GM23338 (cell line): ENCODE measurements around the gene KCNK5. TPM values are rescaled to one million over a fixed set of nuclear protein-coding genes. Genes with fewer than 3 reads are reported as not detected.

Source experiments
- ATAC-seq: fragments of 200-7000 bp; cut with Tn5 transposase; 3 replicates; pipeline ENCODE4 v1.9.1; 2020
- DNase-seq: peaks from one replicate; pipeline ENCODE4 v3.0.0-alpha.2; 2015; ENCODE audit warnings: low spot score
- H2AFZ ChIP-seq: fragments of 200-600 bp; sonication (generic); 2 replicates; pipeline ENCODE4 v1.8.0; 2016; ENCODE audit warnings: antibody characterized with exemption, mild to moderate bottlenecking, moderate library complexity
- H3F3A ChIP-seq: fragments of 200-600 bp; sonication (generic); replicated peaks from 2 replicates; pipeline ENCODE4 v1.8.0; 2017; ENCODE audit warnings: antibody characterized with exemption, mixed run types, low read depth
- H3K27ac ChIP-seq: fragments of 200-600 bp; sonication (generic); 2 replicates; pipeline ENCODE4 v1.6.1; 2016; ENCODE audit warnings: low read depth
- H3K27me3 ChIP-seq: fragments of 200-600 bp; sonication (generic); 2 replicates; pipeline ENCODE4 v1.8.0; 2016; ENCODE audit warnings: mild to moderate bottlenecking, mixed run types, moderate library complexity; ENCODE audit not compliant: insufficient read depth
- H3K36me3 ChIP-seq: fragments of 200-600 bp; sonication (generic); 2 replicates; pipeline ENCODE4 v1.8.0; 2016; ENCODE audit warnings: mild to moderate bottlenecking; ENCODE audit not compliant: insufficient read depth
- H3K4me1 ChIP-seq: fragments of 200-600 bp; sonication (generic); 2 replicates; pipeline ENCODE4 v1.8.0; 2016; ENCODE audit warnings: mild to moderate bottlenecking, moderate library complexity; ENCODE audit not compliant: insufficient read depth
- H3K4me2 ChIP-seq: fragments of 200-600 bp; sonication (generic); 2 replicates; pipeline ENCODE4 v1.7.1; 2017; ENCODE audit warnings: mixed run types
- H3K4me3 ChIP-seq: fragments of 200-600 bp; sonication (generic); 2 replicates; pipeline ENCODE4 v1.6.1; 2016; ENCODE audit warnings: mixed run types
- H3K79me2 ChIP-seq: fragments of 200-600 bp; sonication (generic); replicated peaks from 2 replicates; pipeline ENCODE4 v1.8.0; 2017; ENCODE audit warnings: mild to moderate bottlenecking; ENCODE audit not compliant: insufficient read depth
- H3K9me2 ChIP-seq: fragments of 200-600 bp; sonication (generic); 2 replicates; pipeline ENCODE4 v1.8.0; 2017; ENCODE audit not compliant: insufficient read depth
- H4K20me1 ChIP-seq: fragments of 200-600 bp; sonication (generic); replicated peaks from 2 replicates; pipeline ENCODE4 v1.8.0; 2017; ENCODE audit warnings: mild to moderate bottlenecking; ENCODE audit not compliant: insufficient read depth
- H3K27ac Mint-ChIP-seq: 2 replicates; pipeline ENCODE4 v1.8.0; 2020; ENCODE audit warnings: inconsistent platforms, mild to moderate bottlenecking, moderate library complexity, mixed read lengths
- H3K27me3 Mint-ChIP-seq: 3 replicates; pipeline ENCODE4 v1.8.0; 2022; ENCODE audit warnings: low read depth, mild to moderate bottlenecking, moderate library complexity, mixed read lengths, inconsistent platforms; ENCODE audit not compliant: insufficient read depth, poor library complexity
- H3K36me3 Mint-ChIP-seq: 3 replicates; pipeline ENCODE4 v1.8.0; 2021; ENCODE audit warnings: low read depth, mild to moderate bottlenecking, inconsistent platforms, moderate library complexity, mixed read lengths
- H3K4me1 Mint-ChIP-seq: 3 replicates; pipeline ENCODE4 v1.8.0; 2020; ENCODE audit warnings: mild to moderate bottlenecking, inconsistent platforms, mixed read lengths
- H3K4me3 Mint-ChIP-seq: 3 replicates; pipeline ENCODE4 v1.8.0; 2021; ENCODE audit warnings: moderate library complexity, mild to moderate bottlenecking, inconsistent platforms, mixed read lengths
- H3K9me3 Mint-ChIP-seq: 3 replicates; pipeline ENCODE4 v1.8.0; 2020; ENCODE audit warnings: moderate library complexity, mild to moderate bottlenecking, inconsistent platforms, mixed read lengths
- CREB1 ChIP-seq: fragments of 250-450 bp; sonication (Bioruptor Pico); IDR thresholded peaks from 2 replicates; pipeline ENCODE4 v1.5.0; 2020; ENCODE audit warnings: low read depth, mild to moderate bottlenecking, moderate library complexity
- CTCF ChIP-seq, 2 experiments: fragments of 200-600 bp in 1 of 2; sonication (generic) in 1 of 2; conservative IDR thresholded peaks; 2 replicates each; pipeline versions ENCODE4 v1.5.1 to v1.6.1; 2016 to 2017; ENCODE audit warnings: antibody characterized with exemption in 2 of 2, low read depth in 2 of 2, mild to moderate bottlenecking in 2 of 2, moderate library complexity in 1 of 2
- ETS1 ChIP-seq: IDR thresholded peaks from 2 replicates; pipeline ENCODE4 v1.6.1; 2016; ENCODE audit warnings: antibody characterized with exemption
- EZH2 ChIP-seq: fragments of 200-600 bp; sonication (generic); IDR thresholded peaks from one replicate; pipeline ENCODE4 v1.8.0; 2017; ENCODE audit warnings: antibody characterized with exemption, mild to moderate bottlenecking, low read depth; ENCODE audit not compliant: unreplicated experiment
- EZH2phosphoT487 ChIP-seq: fragments of 200-600 bp; sonication (generic); IDR thresholded peaks from one replicate; pipeline ENCODE4 v1.8.1; 2018; ENCODE audit warnings: antibody characterized with exemption; ENCODE audit not compliant: unreplicated experiment
- JUNB ChIP-seq: IDR thresholded peaks from one replicate; pipeline ENCODE4 v1.6.1; 2016; ENCODE audit warnings: antibody characterized with exemption; ENCODE audit not compliant: unreplicated experiment
- NANOG ChIP-seq: IDR thresholded peaks from 2 replicates; pipeline ENCODE4 v1.6.1; 2016; ENCODE audit warnings: antibody characterized with exemption, borderline replicate concordance
- POLR2AphosphoS5 ChIP-seq: IDR thresholded peaks from 2 replicates; pipeline ENCODE4 v1.6.1; 2016; ENCODE audit warnings: antibody characterized with exemption, low read depth
- REST ChIP-seq: IDR thresholded peaks from one replicate; pipeline ENCODE4 v1.6.1; 2018; ENCODE audit warnings: antibody characterized with exemption; ENCODE audit not compliant: unreplicated experiment
- STAT1 ChIP-seq: IDR thresholded peaks from one replicate; pipeline ENCODE4 v1.6.1; 2016; ENCODE audit warnings: antibody characterized with exemption; ENCODE audit not compliant: unreplicated experiment
- ZNF114 ChIP-seq: fragments of 250-450 bp; sonication (Bioruptor Pico); IDR thresholded peaks from 2 replicates; pipeline ENCODE4 v1.5.0; 2020; ENCODE audit warnings: mild to moderate bottlenecking, moderate library complexity
- ZNF331 ChIP-seq: fragments of 250-450 bp; sonication (Bioruptor Pico); IDR thresholded peaks from 2 replicates; pipeline ENCODE4 v1.5.0; 2020; ENCODE audit warnings: low read depth, mild to moderate bottlenecking, moderate library complexity
- ZNF462 ChIP-seq: fragments of 250-450 bp; sonication (Bioruptor Pico); IDR thresholded peaks from 2 replicates; pipeline ENCODE4 v1.5.0; 2020; ENCODE audit warnings: mild to moderate bottlenecking, moderate library complexity
- polyA plus RNA-seq: library from polyadenylated mRNA; unstranded; fragments of >200 nt; fragmentation: Nextera tagmentation; extraction: Ambion mirVana; gene quantifications from 2 replicates; pipeline ENCODE4 v1.2.1, GENCODE V29; 2016
- total RNA-seq: library from RNA; depleted of rRNA; stranded (reverse); fragments of >200 nt; shearing (Covaris generic); gene quantifications from 2 replicates; pipeline ENCODE4 v1.2.3, GENCODE V29; 2014

Gene KCNK5
- total and polyA plus RNA-seq, 2 experiments from 2014 or later: 9.5 to 57.4 TPM

- Histone ChIP-seq H3K4me2 (no peak overlapping the region), H3K4me3 (no peak overlapping the region), H3K36me3 (no peaks in the 10 kb centered on the region), H3K9me2 (0 out of 2 replicates have a peak, but pooled peaks cover 6% of the 10 kb centered on the region), H3K4me1 (peaks cover 28% of the 10 kb centered on the region), H3F3A (peaks cover 6% of the 10 kb centered on the region), H4K20me1 (no peaks in the 10 kb centered on the region), H3K27me3 (no peaks in the 10 kb centered on the region), H2AFZ (no peak overlapping the region), H3K27ac (no peak overlapping the region), H3K79me2 (no peaks in the 10 kb centered on the region)
- Mint-ChIP-seq H3K9me3 (peaks cover 10% of the 10 kb centered on the region; the same call in 2 of the 3 replicates), H3K36me3 (peaks cover 8% of the 10 kb centered on the region), H3K27ac (no peak overlapping the region), H3K4me3 (no peak overlapping the region), H3K4me1 (peaks cover 44% of the 10 kb centered on the region), H3K27me3 (peaks cover 8% of the 10 kb centered on the region)
- no peak for ATAC-seq
- no peak for DNase-seq
- no peak for TF ChIP-seq CREB1
- TF ChIP-seq EZH2phosphoT487: no peak
- TF ChIP-seq EZH2: no peak
- TF ChIP-seq POLR2AphosphoS5: no peak
- TF ChIP-seq REST: no peak
- TF ChIP-seq NANOG: no peak
- TF ChIP-seq ZNF462: no peak
- no peak for TF ChIP-seq ZNF114 (CRISPR knock-in tag)
- no peak for TF ChIP-seq ETS1
- no peak for TF ChIP-seq STAT1
- no peak for TF ChIP-seq CTCF (conservative IDR thresholded peaks at IDR 0.05; ENCODE audit: low read depth in 2 of 2)
- no peak for TF ChIP-seq JUNB
- no peak for TF ChIP-seq ZNF331 (CRISPR knock-in tag)
These were observed 31.7 kb upstream of the KCNK5 start for GRCh38 chr6:39260953-39261352.
